Measurements from ENCODE around the gene ZNF362.

ZNF362 gene

GRCh38 chr1:33330906-33331305, 74.6 kb downstream of the ZNF362 start:
- no peak for DNase-seq

GRCh38 chr1:33331444-33332356, 75.4 kb downstream of the ZNF362 start:
- DNase-seq: no peak

GRCh38 chr1:33332357-33332789, 76.1 kb downstream of the ZNF362 start:
- no peak for DNase-seq

- no peak for DNase-seq
These were observed 76.6 kb downstream of the ZNF362 start for GRCh38 chr1:33332881-33333280.

- peak; percentile 47 for DNase-seq
These were observed 77.8 kb downstream of the ZNF362 start for GRCh38 chr1:33334081-33334552.

- no peak for DNase-seq
These were observed 78.7 kb downstream of the ZNF362 start for GRCh38 chr1:33335020-33335419.

- DNase-seq: no peak
These were observed 80.3 kb downstream of the ZNF362 start for GRCh38 chr1:33336580-33336979.

GRCh38 chr1:33337441-33337840, 81.1 kb downstream of the ZNF362 start:
- DNase-seq: no peak

- no peak for DNase-seq
These were observed 81.8 kb downstream of the ZNF362 start for GRCh38 chr1:33338048-33338439.

GRCh38 chr1:33338440-33339211, 82.3 kb downstream of the ZNF362 start:
- peak; percentile 89 for DNase-seq

- no peak for DNase-seq
These were observed 83.1 kb downstream of the ZNF362 start for GRCh38 chr1:33339413-33339812.

GRCh38 chr1:33341190-33341589, 84.9 kb downstream of the ZNF362 start:
- DNase-seq: peak; percentile 48

GRCh38 chr1:33342041-33342723, 85.9 kb downstream of the ZNF362 start:
- peak; percentile 98 for DNase-seq

GRCh38 chr1:33343539-33343938, 87.2 kb downstream of the ZNF362 start:
- DNase-seq: no peak

GRCh38 chr1:33344896-33345560, 88.7 kb downstream of the ZNF362 start:
- DNase-seq: no peak

GRCh38 chr1:33346533-33346926, 90.2 kb downstream of the ZNF362 start:
- DNase-seq: no peak

GRCh38 chr1:33346927-33347649, 90.8 kb downstream of the ZNF362 start:
- peak; percentile 96 for DNase-seq

GRCh38 chr1:33347650-33347992, 91.3 kb downstream of the ZNF362 start:
- peak; percentile 37 for DNase-seq

- DNase-seq: peak; percentile 48
These were observed 91.9 kb downstream of the ZNF362 start for GRCh38 chr1:33348194-33348593.

GRCh38 chr1:33348676-33349080, 92.4 kb downstream of the ZNF362 start:
- DNase-seq: peak; percentile 23

- DNase-seq: peak; percentile 19
These were observed 92.9 kb downstream of the ZNF362 start for GRCh38 chr1:33349081-33349759.
